ENCODE results near the gene ATP7B.

DNA sequence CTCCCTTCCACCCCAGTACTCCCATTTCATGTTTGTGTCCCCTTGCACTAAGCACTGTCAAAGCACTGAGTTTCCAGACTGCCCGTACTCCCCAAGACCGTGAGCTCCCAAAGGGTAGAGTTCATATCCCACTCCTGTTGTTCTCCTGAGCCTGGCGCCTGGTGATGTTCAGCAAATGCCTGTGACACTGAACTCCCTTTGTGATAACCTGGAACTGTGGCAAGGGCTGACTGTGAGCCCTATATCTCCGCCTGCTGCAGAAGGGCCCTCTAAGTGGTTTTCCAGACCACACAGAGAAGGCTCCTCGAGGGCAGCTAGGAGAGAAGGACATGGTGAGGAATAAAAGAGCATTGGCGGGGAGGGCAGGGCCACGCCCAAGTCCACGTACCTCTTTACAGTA is 67.5 kb downstream of the ATP7B start:
- TF ChIP-seq, protein P1, sequence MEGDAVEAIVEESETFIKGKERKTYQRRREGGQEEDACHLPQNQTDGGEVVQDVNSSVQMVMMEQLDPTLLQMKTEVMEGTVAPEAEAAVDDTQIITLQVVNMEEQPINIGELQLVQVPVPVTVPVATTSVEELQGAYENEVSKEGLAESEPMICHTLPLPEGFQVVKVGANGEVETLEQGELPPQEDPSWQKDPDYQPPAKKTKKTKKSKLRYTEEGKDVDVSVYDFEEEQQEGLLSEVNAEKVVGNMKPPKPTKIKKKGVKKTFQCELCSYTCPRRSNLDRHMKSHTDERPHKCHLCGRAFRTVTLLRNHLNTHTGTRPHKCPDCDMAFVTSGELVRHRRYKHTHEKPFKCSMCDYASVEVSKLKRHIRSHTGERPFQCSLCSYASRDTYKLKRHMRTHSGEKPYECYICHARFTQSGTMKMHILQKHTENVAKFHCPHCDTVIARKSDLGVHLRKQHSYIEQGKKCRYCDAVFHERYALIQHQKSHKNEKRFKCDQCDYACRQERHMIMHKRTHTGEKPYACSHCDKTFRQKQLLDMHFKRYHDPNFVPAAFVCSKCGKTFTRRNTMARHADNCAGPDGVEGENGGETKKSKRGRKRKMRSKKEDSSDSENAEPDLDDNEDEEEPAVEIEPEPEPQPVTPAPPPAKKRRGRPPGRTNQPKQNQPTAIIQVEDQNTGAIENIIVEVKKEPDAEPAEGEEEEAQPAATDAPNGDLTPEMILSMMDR (conservative IDR thresholded peaks at IDR 0.05; ENCODE audit: low read depth in 2 of 2), result no peak
- no peak for TF ChIP-seq REST (IDR thresholded peaks at IDR 0.05; ENCODE audit: unreplicated experiment)
- TF ChIP-seq POLR2AphosphoS5 (IDR thresholded peaks at IDR 0.05; ENCODE audit: low read depth), result no peak
